CD4-positive, alpha-beta T cell treated with Interleukin-10 for 1 hour (primary cell): ENCODE results near the gene MMP7.

Source experiments
- DNase-seq: peaks from one replicate; pipeline ENCODE4 v3.0.0-alpha.2; 2020

MMP7 gene

GRCh38 chr11:102493524-102493923 is 37.0 kb downstream of the MMP7 start:
- no peak for DNase-seq

GRCh38 chr11:102491969-102492368 is 38.6 kb downstream of the MMP7 start:
- no peak for DNase-seq

- DNase-seq, result no peak
Measured at GRCh38 chr11:102489186-102490145, 41.1 kb downstream of the MMP7 start.

GRCh38 chr11:102488208-102488607 is 42.3 kb downstream of the MMP7 start:
- DNase-seq, result no peak

- DNase-seq, result no peak
Measured at GRCh38 chr11:102487214-102487613, 43.3 kb downstream of the MMP7 start.

- DNase-seq, result no peak
Measured at GRCh38 chr11:102486584-102486983, 44.0 kb downstream of the MMP7 start.

- DNase-seq, result no peak
Measured at GRCh38 chr11:102485095-102485722, 45.3 kb downstream of the MMP7 start.

GRCh38 chr11:102482433-102482832 is 48.1 kb downstream of the MMP7 start:
- DNase-seq, result no peak

DNA sequence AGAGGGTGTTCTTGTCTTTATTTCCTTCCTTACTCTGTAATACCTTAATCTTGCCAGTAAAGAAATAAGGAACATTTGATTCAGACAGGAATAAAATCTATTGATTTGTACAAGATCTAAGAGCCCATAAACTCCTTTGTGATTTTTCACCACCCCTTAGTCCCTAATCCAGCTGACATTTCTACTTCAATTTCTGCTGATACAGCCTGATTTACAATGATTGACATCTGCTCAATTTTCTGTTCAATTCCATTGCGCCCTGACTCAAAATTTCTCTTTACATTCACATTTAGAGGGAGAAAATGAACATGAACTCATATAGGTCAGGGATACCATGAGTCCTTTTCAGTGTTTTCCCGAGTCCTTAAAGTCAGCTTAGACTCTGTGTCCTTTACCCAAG is 50.8 kb downstream of the MMP7 start:
- no peak for DNase-seq

DNA sequence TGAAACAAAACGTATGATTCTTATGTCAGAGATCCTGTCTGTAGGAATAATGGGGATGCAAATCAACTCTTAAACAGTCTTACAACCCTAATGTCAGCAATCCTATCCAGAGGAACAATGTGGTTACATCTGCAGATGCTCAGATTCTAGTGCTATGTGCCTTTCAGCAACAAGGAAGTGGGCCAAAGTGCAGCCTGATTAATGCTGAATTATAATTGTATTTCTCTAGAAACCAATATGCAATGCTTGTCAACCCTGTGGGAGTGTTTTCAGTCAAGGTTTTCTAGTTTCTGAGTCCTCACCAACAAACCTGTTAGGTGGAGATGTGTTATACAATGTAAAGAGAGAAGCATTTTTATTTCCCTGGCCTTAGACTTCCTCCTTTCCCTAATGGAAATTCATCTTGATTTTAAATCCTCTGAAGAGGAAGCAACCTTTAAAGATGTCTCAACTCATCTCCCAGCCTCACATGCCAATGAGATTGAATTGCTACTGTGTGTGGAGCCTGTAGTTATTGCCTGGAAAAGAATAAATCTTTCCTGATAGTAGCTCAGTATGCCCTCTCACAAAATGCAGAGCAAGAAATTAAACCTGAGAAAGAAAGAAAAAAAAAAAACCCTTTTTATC is 51.8 kb downstream of the MMP7 start:
- DNase-seq, result no peak

DNA sequence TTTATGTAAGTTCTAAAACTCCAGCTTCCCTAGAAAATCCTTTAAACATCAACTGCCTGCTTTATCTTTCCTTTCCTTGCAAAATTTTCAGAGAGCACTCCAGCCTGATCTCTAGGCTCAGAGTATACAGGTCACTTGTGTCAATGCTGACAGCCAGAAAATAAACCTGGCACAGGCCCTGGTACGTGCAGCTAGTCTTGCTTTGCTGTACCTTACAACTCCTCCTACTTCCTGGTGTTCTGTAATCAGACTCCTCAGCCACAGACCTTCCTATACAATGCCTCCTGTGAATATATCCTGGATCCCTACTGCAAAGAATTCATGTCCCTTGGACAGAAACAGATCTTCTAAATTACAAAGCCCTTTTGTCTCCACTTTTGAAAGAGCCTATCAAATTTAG is 53.7 kb downstream of the MMP7 start:
- peak; percentile 34 for DNase-seq

GRCh38 chr11:102476069-102476468 is 54.5 kb downstream of the MMP7 start:
- DNase-seq, result no peak

- DNase-seq, result no peak
Measured at GRCh38 chr11:102473543-102473942, 57.0 kb downstream of the MMP7 start.

DNA sequence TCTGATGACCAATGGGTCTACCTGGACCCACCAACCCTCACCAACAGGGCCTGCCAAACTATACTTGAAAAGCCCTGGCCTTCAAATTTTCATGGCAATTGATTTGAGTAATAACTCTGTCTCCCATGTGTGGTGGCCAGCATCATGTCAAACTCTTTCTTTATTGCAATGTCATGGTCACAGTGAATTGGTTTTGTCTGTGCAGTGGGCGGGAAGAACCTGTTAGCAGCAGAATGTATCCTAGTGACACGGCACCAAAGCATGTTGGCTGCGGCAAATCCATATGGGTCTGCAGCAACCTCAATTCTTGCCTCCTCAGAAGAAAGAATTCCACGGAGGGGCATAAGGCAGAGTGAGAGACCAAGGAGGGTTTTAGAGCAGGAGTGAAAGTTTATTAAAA is 58.4 kb downstream of the MMP7 start:
- no peak for DNase-seq

DNA sequence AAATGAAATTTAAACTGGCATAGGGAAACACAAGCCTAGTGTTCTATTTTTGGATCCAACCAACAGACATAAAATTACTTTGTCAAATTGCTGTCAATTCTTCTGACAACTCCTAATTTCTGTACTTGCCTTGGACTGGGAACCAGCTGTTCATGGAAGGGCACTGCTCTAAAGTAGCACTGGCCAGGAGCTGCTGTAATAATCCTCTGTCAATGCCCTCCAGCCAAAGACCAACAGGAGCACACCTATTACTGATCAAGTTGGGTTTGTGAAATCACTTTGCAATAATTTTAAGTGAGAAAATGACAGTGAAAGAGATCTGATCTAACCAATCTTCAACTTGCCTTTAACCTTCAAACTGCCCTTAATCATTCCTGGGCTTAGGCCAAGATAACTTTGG is 59.1 kb downstream of the MMP7 start:
- no peak for DNase-seq
